GM04503 (cell line): ENCODE results near the gene SDK2.
"Not testable (repeated sequence)": the region's sequence is repeated elsewhere in the genome, so short reads cannot be mapped to it uniquely, and the experiment has no call there.

Source experiments
- DNase-seq: peaks from one replicate; pipeline ENCODE4 v3.0.0-alpha.2; 2012; ENCODE audit warnings: low read depth

SDK2 gene

DNA sequence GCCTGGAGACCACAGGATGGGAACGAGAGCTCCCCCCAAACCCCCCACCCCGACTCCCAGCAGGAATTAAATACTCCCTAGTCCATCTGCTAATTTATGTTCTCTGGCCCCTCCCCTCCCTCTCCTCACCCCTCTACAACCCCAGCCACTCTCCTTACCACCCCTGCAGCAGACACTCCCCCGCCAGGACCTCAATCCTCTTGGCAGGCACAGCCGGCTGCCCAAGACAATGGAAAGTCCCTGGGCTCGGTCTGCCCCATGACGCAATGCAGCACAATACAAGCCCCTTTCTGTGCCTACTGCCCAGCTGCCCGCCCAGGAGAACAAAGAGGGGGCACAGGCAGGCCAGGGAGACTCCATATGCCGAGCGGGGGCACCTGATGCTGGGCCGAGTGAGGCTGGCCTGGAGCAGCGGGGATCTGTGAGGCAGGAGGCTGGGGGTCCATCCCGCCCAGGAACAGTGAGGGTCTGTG is 302.2 kb downstream of the SDK2 start:
- DNase-seq = no peak

DNA sequence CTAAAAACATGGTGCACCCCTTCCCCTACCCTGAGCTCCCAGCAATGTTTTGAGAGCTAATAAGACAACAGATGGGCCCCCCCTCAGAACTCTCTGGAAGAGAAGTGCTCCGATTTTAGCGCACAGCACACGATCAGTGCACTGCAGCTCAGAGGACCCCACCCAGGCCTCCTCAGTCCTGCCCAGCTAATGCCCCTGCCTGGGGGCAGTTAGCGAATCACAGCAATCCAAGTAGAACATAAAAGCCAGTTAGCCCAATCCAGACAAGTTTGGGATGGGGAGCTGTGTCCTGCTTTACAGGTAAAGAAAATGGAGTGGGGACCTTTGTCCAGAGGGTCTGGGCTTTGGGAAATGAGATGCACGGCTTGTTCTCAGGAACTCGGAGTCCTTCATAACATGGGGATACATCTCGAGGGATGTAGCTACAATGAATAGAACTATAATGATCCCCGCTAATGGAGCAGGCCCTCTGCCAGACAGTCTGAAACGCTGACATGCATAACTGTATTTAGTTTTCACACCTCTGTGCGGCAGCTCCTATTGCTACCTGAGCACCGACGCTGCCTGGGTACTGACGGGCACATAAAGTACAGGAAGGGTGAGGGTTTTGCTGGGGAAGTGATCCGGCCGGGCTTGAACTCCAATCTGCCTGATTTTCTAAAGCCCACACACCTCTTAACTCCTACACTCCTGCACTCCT is 302.7 kb downstream of the SDK2 start:
- no peak for DNase-seq

DNA sequence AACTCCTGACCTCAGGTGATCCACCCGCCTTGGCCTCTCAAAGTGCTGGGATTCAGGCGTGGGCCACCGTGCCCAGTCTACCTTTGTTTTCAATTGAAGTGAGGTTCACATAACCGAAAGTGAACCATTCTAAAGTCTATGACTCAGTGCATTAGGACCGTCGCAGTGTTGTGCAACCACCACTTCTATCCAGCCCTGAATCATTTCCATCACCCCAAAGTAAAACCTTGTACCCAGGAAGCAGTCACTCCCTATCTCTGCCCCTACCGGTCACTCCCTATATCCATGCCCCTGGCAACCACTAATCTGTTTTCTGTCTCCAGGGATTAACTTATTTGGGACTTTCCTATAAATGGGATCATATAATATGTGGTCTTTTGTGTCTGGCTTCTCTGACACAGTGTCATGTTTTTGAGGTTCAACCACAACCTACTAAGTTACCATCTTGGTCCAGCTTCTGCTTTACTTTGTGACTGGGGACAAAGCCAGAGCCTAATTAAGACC is 304.1 kb downstream of the SDK2 start:
- peak; percentile 88 for DNase-seq

DNA sequence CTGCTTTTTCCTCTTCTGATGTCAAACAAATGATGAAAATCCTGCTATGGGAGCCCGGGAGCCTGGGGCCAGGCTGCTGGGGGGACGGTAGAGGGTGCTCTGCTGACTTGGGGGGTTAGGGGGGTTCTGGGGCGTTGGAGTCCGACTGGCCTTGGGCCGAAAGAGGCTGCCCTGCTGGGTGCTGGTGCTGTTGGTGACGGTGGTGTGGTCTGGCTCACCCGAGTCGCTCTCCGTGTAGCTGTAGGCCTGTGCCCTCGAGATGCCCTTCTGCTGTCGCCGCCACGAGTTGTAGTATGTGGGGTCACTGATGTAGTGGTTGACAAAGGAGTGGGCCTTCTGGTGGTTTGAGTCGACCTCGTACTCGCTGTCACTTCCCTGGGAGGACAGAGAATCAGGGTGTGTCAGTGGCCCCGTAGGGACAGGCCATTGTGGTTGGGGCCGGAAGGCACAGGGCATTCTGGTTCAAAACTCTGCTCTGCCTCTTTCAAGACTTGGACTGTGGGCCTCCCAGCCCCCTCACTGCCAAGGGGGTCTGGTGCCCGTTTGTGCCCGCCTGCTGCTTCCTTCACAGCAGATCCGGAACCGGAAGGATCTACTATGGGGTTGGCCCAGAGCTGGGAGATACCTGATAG is 305.6 kb downstream of the SDK2 start:
- DNase-seq = no peak

DNA sequence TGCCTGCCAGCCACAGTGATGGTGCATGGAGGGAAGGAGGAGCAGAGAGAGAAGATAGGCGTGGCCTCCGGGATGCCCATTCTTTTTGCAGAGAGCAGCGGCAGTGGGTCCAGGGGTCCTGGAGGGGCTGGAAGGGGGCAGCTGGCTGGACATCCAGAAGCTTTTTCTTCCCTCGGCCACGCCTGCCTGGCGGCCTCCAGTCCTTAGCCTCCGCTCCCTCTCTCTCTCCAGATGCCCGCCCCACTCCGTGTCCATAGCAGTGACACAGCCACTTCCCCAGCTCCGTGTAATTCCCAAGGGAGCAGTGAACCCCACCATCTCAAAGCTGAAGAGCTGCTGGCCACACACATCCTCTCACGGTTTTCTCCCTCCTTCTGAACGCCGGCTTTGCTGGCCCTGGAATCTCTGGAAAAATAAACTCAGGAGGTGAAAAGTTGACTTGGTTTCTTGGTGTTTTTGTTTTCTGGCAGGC is 306.2 kb downstream of the SDK2 start:
- DNase-seq = peak; percentile 53

DNA sequence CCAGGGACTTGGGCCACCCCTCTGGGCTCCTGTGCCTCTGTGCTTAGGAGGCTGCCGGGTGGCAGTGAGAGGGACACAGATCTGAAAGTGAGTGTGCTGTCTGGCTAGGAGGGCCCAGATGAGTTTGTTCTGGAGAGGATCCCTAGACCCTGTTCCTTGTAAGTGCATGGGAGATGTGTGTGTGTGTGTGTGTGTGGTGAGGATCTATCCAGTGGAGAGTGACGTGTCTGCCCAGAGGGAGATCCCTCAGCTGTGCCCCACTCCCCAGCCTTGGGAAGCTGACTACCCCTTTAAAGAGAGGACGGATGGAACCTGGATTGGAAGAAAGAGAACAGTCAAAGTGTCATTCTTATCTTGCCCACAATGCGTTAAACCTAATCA is 306.9 kb downstream of the SDK2 start:
- DNase-seq = no peak

DNA sequence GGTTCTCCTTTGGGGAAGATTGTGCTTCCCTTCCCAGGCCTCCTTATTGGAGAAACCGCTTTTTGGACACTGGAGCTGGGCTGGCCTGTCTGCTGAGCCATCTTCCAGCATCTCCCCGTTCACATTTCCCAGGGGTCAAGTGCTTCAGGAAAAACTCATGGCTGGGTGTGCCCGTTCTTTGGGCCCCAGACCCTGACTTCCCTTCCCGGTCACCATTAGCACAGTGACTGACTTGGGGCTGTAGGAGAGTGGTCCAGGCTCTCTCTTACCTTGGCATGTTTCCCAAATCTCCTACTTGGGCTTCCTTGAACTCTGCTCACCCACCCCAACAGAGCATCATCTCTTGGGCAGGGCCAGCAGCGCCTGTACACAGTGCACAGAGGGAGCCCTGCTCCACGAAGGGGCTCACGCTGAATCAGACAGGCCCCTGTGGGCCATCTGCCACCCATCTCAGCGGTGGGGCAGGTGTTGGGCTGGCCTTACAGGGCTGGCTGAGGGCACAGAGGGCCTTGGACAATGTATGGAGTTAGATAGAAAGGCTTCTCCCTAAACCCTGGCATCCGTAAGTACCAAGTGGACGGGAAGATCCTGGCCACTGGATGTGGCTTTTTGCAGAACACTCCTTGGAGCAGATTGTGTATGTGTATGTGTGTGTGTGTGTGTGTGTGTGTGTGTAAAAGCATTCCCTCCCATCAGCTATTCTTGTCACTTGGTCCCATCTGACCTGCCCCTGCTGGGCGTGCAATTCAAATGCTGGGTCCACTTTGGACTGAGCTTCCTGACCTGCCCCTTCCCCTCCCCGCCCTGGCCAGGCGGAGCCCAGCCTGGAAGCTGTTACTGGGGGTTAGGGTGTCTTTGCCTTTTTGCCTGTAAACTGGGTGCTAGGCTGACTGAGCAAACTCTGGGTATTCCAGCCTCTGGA is 307.6 kb downstream of the SDK2 start:
- DNase-seq = no peak

DNA sequence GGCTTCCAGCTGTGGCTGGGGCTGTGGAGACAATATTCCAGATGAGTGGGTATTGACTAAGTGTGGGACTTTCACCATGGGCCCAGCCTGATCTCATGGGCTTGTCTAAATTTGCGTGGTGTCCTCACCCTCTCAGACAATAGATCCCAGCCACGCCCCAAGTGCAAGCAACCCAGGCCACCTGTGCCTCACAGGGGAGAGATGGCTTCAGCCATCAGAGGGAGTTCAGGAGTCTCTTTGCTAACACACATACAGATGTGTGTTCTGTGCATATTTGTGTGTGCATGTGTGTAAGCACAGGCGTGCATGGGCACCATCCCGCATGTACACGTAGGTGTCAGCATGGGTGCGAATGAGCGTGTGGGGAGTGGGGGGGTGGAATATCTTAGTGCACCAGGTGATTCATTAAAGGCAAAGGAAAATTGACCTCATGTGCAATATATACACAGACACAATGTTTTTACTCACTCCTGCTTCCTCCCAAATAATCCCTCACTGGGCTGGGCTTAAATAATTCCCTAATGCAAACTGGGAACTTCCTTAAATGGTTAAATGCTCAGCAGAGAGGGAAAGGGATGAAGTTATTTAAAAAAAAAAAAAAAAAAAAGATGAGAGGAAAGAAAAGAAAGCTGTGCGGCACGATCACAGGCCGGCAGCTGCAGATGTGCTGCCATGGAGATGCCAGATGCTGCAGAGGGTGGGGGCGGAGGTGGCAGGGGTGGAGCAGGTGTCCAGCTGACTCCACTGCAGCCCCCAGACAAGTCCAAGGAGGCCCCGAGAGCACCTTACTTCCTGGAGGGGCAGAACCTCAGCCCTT is 308.4 kb downstream of the SDK2 start:
- no peak for DNase-seq

DNA sequence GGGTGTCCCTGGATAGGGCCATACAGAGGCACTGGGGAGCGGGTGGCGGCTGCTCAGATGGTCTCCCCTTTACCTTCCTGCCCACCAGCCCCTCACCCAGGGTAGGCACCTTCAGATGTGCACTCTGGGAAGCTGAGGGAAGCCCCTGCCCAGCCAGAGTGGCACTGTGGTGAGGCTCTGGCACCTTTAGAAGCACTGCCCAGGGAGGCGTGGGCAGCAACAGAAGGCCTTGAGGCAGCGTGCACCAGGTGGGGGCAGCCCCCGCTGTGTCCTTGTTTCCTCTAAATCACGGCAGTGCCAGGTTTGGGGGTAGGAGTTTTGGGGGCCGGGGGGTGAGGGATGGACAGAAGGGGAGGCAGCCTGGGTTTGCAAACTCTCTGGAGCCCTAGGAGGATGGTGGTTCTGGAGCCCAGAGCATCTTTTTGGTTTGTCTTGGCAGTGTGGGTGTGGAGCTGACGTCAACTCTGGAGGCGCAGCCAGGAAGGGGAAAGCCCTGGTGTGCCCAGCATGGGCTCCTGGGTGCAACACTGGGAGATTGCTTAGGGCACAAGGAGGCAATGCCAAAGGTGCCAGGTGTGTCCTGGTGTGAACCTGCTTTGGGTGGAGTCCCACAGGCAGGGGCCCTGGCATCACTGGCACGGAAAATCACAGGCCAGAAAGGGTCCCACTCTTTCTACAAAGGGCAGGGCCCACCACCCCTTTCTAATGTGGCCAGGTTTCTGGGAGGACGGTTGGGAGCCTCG is 309.3 kb downstream of the SDK2 start:
- DNase-seq = no peak

DNA sequence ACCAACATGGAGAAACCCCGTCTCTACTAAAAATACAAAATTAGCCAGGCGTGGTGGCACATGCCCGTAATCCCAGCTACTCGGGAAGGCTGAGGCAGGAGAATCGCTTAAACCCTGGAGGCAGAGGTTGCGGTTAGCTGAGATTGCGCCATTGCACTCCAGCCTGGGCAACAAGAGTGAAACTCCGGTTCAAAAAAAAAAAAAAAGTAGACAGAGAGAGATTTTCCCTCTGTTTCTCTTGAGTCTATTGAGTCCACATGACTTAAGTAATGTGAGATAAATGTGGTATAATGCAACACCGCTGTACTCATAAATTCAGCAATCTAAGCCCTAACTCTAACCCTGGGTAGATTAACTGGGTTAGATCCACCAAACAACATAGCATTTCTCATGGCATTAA is 310.8 kb downstream of the SDK2 start:
- DNase-seq = not testable (repeated sequence)

DNA sequence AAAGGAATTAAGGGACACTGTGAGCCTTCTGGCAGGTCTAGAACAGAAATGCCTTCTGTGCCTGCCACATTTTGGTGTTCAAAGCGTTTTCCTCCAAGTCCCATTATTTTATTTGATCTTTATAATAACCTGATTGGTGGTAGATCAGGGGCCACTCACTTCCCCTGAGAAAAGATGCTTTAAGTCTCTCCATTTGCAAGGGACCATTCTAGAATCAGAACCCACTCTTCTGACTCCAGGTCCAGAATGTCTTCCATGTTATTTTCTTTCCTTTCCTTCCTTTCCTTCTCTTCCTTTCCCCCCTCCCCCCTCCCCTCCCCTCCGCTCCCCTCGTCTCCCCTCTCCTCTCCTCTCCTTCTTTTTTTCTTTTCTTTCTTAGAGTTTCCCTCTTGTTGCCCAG is 313.2 kb downstream of the SDK2 start:
- DNase-seq = no peak

DNA sequence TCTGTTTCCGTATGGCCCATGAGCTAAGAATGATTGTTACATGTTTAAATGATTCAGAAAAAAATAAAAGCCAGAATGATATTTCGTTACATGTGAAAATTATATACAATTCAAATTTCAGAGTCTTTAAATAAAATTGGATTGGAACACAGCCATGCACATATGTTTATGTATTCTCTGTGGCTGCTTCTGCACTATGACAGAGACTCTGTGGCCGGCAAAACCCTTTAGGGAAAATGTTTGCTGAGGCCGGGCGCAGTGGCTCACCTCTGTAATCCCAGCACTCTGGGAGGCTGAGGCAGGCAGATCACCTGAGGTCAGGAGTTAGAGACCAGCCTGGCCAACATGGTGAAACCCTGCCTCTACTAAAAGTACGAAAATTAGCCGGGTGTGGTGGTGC is 316.6 kb downstream of the SDK2 start:
- DNase-seq = no peak

DNA sequence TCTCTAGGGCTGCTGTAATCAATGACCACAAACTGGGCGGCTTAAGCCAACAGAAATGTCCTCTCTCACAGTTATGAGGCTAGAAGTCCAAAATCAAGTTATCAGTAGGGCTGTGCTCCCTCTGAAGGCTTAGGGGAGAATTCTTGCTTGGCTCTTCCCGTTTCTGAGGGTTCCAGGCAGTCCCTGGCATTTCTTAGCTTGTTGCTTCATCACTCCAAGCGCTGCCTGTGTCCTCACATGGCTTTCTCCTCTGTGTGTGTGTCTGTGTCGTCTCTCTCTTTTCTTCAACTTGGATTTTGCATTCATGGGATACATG is 318.8 kb downstream of the SDK2 start:
- DNase-seq = peak; percentile 87

DNA sequence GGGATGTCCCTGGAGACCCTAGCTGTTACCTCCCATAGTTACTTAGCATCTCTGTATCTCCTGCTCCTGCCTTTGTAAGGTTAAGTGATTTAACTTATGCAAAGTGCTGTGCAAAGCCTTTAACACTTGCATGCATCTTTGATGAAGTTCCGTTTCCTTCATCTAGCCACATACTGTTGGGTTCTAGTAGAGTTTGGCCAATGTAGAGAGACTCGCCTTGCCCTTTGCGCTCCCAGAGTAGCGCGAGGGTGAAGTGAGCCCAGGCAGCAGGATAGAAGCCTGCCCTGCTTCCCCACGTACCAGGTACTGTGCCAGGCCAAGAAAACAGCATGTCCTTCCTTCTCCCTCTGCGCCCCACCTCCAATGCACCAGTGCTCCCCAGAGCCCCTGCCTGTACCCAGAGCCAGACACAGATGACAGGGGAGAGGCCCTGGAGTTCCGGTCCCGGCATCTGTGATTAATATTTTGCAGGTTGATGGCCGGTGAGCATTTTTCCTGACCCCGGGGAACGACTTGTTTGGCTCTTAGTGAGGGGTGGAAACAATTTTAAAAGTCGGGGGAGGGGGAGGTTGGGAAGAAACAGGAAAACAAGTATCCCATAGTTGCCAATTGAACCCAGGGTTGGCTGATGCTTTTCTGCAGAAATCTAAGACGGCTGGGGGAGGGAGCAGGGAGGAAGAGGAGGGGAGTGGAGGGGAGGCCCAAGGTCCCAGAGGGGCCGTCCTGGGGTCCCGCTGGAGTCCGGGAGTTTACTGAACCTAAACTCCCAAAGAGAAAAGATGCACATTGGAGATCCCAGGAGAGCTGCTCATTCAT is 319.3 kb downstream of the SDK2 start:
- DNase-seq = no peak

DNA sequence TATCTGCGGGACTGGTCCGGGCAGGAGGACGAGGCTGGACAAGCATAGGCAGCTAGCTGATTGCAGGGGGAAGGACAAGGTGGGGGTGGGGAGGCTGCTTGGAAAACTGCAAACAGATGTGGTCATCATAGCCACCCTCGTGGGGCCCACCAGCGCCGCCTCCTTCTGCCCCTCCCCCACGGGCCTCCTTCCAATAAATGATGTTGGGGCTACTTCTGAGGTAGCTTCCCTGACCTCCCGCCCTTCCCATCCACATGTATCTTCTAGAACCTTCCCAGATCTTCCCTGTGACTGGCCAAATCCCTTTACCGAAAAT is 320.1 kb downstream of the SDK2 start:
- DNase-seq = no peak

DNA sequence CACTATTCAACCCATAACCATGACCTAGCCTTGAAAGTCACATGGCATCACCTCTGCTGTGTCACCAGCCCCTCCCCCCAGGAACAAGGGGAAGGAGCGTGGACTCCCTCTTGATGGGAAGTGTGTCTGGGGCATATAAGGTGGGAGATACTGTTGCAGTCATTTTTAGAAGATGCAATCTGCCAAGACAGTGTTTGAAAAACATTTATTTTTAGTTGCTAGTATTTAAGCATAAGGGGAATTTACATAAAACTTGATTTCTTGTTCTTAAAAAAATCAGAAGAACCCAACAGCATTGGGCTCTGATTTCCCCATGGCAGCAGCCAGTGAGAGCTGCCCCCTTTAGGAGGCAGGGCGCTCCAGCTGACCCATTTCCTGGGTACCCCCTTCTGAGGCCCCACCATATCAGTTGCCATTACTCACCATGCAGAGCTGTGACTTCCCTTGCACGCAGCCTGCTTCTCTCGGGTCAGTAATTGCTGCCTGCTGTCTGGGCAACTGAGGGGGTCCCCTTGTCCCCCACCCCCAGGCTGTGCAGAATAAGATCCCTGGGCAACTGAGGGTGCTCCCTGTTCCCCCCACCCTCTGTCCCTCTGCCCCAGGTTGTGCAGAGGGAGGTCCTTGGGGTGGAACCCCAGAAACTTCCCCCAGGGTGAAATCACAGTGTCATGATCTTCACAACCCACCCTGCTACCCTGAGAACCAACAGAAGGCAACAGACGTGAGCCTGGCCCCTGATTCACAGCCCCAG is 320.7 kb downstream of the SDK2 start:
- no peak for DNase-seq

DNA sequence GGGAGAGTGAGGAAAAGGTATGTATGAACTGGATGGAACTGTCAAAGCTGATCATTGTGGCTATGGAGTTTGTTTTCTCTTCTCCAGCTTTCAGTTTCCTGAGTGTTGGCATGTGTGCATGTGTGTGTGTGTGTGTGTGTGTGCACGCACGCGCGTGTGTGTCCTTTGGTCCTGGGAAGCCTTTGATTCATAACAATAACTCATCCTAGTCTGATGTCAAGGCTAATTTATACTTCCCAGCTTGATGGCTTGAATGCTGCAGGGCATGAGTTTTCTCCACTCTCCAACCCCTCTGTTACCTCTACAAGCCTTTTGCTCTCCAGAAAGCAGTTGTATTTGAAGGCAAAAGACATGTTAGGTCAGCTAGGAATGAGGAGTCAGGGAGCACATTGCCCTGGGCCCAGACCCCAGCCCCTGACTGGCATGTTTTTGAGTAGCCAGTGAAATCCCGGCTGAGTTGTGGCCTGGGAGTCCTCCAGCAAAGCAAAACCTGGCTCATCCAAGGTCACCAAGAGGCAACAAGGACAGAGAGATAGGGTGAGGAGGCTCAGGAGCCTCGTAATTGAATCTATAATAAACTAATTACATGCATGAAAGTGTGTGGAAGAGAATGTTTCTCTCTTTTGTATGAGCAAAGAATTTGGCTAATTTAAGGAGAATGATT is 323.5 kb downstream of the SDK2 start:
- no peak for DNase-seq

DNA sequence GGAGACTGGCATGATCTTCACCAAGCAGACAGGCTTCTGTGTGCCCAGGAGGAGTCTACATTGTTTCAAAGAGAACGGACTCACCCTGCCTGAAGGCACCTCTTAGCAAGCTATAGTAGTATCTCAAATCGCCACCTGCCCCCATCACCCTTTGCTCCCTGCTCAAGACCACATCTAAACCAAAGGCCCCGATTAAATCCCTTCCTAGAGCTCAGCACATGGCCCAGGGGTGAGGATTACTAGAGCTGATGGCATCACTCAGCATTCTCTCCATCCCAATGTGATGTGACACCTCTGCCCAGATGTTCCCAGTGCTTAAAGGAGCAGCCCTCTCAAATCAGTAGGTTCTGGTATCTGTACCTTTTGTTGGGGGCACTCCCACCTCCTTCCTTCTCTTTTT is 324.5 kb downstream of the SDK2 start:
- DNase-seq = no peak

DNA sequence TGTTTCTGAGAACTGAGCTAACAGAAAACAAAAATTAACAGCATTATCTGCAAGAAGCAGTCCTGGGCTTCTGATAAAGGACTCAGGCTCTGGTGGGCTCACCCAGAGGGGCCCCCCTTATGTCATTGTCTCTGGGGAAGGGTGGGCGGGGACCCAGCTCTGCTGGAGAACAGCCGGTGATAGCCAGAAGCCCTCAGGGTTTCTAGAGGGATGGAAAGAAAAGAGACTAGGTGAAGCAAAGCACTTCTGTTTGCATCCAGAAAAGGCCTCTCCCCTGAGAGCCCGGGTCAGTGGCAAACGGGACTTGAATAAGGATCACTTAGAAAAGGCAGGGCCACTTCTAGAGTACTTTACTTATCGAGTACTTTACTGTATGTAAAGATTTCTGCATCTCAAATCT is 325.4 kb downstream of the SDK2 start:
- DNase-seq = no peak
